Neuronal stem cell (in vitro differentiated cells): ENCODE data around the gene ACKR3.

Experiments used
- DNase-seq: peaks from one replicate; pipeline ENCODE4 v3.0.0-alpha.2; 2013; ENCODE audit warnings: low spot score
- H2AFZ ChIP-seq: one replicate; pipeline ENCODE4 v1.6.1; 2013; ENCODE audit warnings: mild to moderate bottlenecking, low read length, inconsistent platforms
- H2AK5ac ChIP-seq: 2 replicates; pipeline ENCODE4 v1.6.1; 2013; ENCODE audit warnings: low read depth, mild to moderate bottlenecking, inconsistent platforms, low read length, moderate library complexity, mixed read lengths
- H2BK120ac ChIP-seq: 2 replicates; pipeline ENCODE4 v1.6.1; 2013; ENCODE audit warnings: low read depth, mild to moderate bottlenecking, inconsistent platforms, low read length, moderate library complexity, mixed read lengths
- H2BK12ac ChIP-seq: one replicate; pipeline ENCODE4 v1.6.1; 2013; ENCODE audit warnings: low read length, inconsistent platforms
- H2BK15ac ChIP-seq: 2 replicates; pipeline ENCODE4 v1.6.1; 2013; ENCODE audit warnings: mild to moderate bottlenecking, low read length, inconsistent platforms, mixed read lengths
- H2BK5ac ChIP-seq: one replicate; pipeline ENCODE4 v1.6.1; 2013; ENCODE audit warnings: inconsistent platforms, mild to moderate bottlenecking, low read length, moderate library complexity
- H3K14ac ChIP-seq: one replicate; pipeline ENCODE4 v1.6.1; 2013; ENCODE audit warnings: low read length, inconsistent platforms
- H3K18ac ChIP-seq: 2 replicates; pipeline ENCODE4 v1.6.1; 2013; ENCODE audit warnings: low read length, inconsistent platforms
- H3K23ac ChIP-seq: 2 replicates; pipeline ENCODE4 v1.6.1; 2013; ENCODE audit warnings: low read depth, mild to moderate bottlenecking, mixed read lengths, low read length, inconsistent platforms; ENCODE audit not compliant: poor library complexity
- H3K27ac ChIP-seq: replicated peaks from 3 replicates; pipeline ENCODE4 v1.5.1; 2013; ENCODE audit warnings: low read length, inconsistent platforms
- H3K27me3 ChIP-seq, 3 experiments: 2 replicates each; pipeline ENCODE4 v1.6.1; 2013; ENCODE audit warnings: low read length in 3 of 3, mild to moderate bottlenecking in 2 of 3, inconsistent platforms in 1 of 3, low read depth in 1 of 3, mixed read lengths in 1 of 3, moderate library complexity in 1 of 3; ENCODE audit not compliant: control insufficient read depth in 3 of 3, insufficient read depth in 3 of 3
- H3K36me3 ChIP-seq, 2 donors: replicated peaks in 1 of 2; 2 replicates each; pipeline ENCODE4 v1.6.1; 2013; ENCODE audit warnings: low read length in 2 of 2; ENCODE audit not compliant: control insufficient read depth in 2 of 2, insufficient read depth in 2 of 2
- H3K4ac ChIP-seq: 2 replicates; pipeline ENCODE4 v1.6.1; 2013; ENCODE audit warnings: inconsistent platforms, mild to moderate bottlenecking, low read length, moderate library complexity
- H3K4me1 ChIP-seq, 2 donors: 1 replicate in 1 of 2; 2 replicates in 1 of 2; pipeline ENCODE4 v1.6.1; 2013; ENCODE audit warnings: low read length in 2 of 2, low read depth in 1 of 2; ENCODE audit not compliant: control insufficient read depth in 2 of 2, insufficient read depth in 1 of 2
- H3K4me2 ChIP-seq: one replicate; pipeline ENCODE4 v1.6.1; 2013; ENCODE audit warnings: mild to moderate bottlenecking, low read length, inconsistent platforms; ENCODE audit not compliant: insufficient read depth, poor library complexity, severe bottlenecking
- H3K4me3 ChIP-seq, 2 donors: 2 replicates each; pipeline ENCODE4 v1.5.1; 2013; ENCODE audit warnings: low read length in 2 of 2, mild to moderate bottlenecking in 2 of 2, inconsistent platforms in 1 of 2, moderate library complexity in 1 of 2
- H3K79me1 ChIP-seq: one replicate; pipeline ENCODE4 v1.6.1; 2013; ENCODE audit warnings: low read depth, mild to moderate bottlenecking, inconsistent platforms, low read length, moderate library complexity
- H3K9ac ChIP-seq: one replicate; pipeline ENCODE4 v1.6.1; 2013; ENCODE audit warnings: mild to moderate bottlenecking, low read depth, low read length, inconsistent platforms; ENCODE audit not compliant: poor library complexity
- H3K9me3 ChIP-seq, 2 donors: replicated peaks in 1 of 2; 2 replicates each; pipeline versions ENCODE3 to v1.6.1; 2013; ENCODE audit warnings: low read length in 2 of 2, mild to moderate bottlenecking in 2 of 2, inconsistent platforms in 1 of 2, low read depth in 1 of 2, mixed read lengths in 1 of 2, moderate library complexity in 1 of 2; ENCODE audit not compliant: control insufficient read depth in 2 of 2, insufficient read depth in 1 of 2
- H4K8ac ChIP-seq: one replicate; pipeline ENCODE4 v1.6.1; 2013; ENCODE audit warnings: low read depth, mild to moderate bottlenecking, inconsistent platforms, low read length, moderate library complexity
- H4K91ac ChIP-seq: one replicate; pipeline ENCODE4 v1.6.1; 2013; ENCODE audit warnings: low read length, low read depth, mild to moderate bottlenecking, inconsistent platforms; ENCODE audit not compliant: poor library complexity
- WGBS, 2 donors: extraction: QIAGEN DNeasy Blood & Tissue Kit; methylation state at CpG; one replicate each; pipeline ENCODE4 v1.1.7; 2013; ENCODE audit warnings: missing lambda C conversion rate in 2 of 2, mixed read lengths in 1 of 2; ENCODE audit not compliant: insufficient read length in 2 of 2, insufficient replicate concordance in 1 of 2; ENCODE audit errors: extremely low coverage in 2 of 2; 5-methylcytosine and 5-hydroxymethylcytosine counted together

ACKR3 gene

DNA sequence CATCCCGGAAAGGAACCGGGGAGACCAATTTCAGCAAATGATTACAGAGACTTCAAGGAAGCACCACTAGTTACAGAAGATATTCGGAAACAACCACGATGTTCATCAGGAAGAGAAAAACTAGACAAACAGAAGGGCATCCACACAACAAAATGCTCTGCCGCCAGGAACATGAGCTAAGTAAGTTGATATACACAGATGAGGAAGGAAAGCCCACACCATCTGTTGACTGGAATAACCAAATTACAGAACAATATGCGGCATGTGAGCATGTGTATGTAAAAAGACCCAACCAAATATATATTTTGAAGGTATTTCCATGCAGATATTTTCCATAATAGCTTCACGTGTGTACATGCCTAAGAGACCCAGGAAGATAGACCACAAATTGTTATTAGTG is 47.0 kb downstream of the ACKR3 start:
- Histone ChIP-seq H3K23ac (no peak overlapping the region), H4K91ac (no peak overlapping the region), H2AFZ (no peak overlapping the region), H3K9ac (no peak overlapping the region), H2AK5ac (no peak overlapping the region), H4K8ac (no peak overlapping the region), H2BK5ac (no peak overlapping the region), H3K27me3 (no peaks in the 10 kb centered on the region), H2BK15ac (no peak overlapping the region), H3K79me1 (no peaks in the 10 kb centered on the region), H3K9me3 (no peaks in the 10 kb centered on the region), H3K36me3 (no peaks in the 10 kb centered on the region), H3K4me1 (peaks cover 2 to 4% of the 10 kb centered on the region in 2 donors), H3K4me2 (no peak overlapping the region), H3K4me3 (no peak overlapping the region), H3K4ac (no peak overlapping the region), H3K14ac (no peak overlapping the region), H2BK12ac (no peak overlapping the region), H3K18ac (no peak overlapping the region), H2BK120ac (no peak overlapping the region), H3K27ac (no peak overlapping the region)
- WGBS, 2 donors, result no CpG with 5 or more reads among the region's 7 CpGs
- no peak for DNase-seq

DNA sequence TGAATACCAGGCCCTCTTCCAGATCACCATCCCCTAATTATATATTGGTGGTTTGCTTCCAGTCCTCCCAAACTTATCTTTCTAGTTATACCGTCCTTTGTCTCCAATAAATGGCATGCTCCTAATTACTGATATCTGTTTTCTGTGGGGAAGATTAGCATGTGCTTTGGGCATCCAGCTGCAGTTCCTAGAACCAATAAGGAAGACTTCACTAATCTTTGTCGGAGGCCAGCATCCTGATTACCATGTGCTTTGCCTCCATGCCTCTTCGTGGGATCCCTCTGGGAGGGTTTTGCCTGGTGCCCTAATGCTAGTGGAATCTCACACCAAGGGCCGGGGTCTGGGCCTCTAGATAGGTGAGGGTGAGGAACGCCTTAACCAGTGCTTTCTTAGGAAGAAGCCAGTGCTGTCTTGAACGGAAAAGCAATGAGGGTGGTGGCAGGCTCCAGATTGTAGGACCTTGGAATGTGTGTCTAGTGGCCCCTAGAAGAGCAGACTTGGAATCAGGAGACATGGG is 47.7 kb downstream of the ACKR3 start:
- no peak for DNase-seq
- H3K27me3 ChIP-seq, result no peaks in the 10 kb centered on the region
- peaks cover 2 to 7% of the 10 kb centered on the region in 2 donors for H3K4me1 ChIP-seq
- H3K14ac ChIP-seq, result no peak overlapping the region
- H2BK120ac ChIP-seq, result no peak overlapping the region
- H4K91ac ChIP-seq, result no peak overlapping the region
- no peak overlapping the region for H3K4me3 ChIP-seq
- no peaks in the 10 kb centered on the region for H3K79me1 ChIP-seq
- H4K8ac ChIP-seq, result no peak overlapping the region
- no CpG with 5 or more reads among the region's 6 CpGs for WGBS, 2 donors
- no peak overlapping the region for H3K23ac ChIP-seq
- no peak overlapping the region for H3K9ac ChIP-seq
- no peak overlapping the region for H3K27ac ChIP-seq
- H3K4ac ChIP-seq, result no peak overlapping the region
- no peak overlapping the region for H2BK15ac ChIP-seq
- no peak overlapping the region for H2BK12ac ChIP-seq
- no peaks in the 10 kb centered on the region for H3K9me3 ChIP-seq
- no peak overlapping the region for H2BK5ac ChIP-seq
- H3K18ac ChIP-seq, result no peak overlapping the region
- no peaks in the 10 kb centered on the region for H3K36me3 ChIP-seq
- no peak overlapping the region for H3K4me2 ChIP-seq
- H2AK5ac ChIP-seq, result no peak overlapping the region
- no peak overlapping the region for H2AFZ ChIP-seq

DNA sequence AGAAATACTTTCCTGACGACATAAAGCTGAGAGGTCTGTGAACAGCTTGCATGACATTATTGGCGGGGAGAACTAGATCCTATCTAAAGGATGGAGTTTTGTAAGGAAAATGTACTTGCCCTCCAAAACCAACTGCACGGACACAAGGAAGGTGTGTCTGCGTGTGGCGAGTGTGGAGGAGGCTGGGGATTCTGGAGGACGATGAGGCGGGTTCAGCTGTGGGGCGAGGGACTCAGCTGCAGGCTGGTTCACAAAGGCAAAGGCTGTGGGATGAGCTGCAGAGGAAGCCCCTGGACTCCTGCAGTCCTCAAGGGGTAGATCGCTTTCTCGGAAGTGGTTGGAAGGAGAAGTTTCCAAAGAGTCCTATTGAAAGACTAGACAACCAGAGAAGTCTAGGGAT is 48.2 kb downstream of the ACKR3 start:
- H3K18ac ChIP-seq, result no peak overlapping the region
- WGBS, 2 donors, result no CpG with 5 or more reads among the region's 10 CpGs
- no peaks in the 10 kb centered on the region for H3K9me3 ChIP-seq
- H2BK12ac ChIP-seq, result no peak overlapping the region
- H3K4me3 ChIP-seq, result no peak overlapping the region
- no peak overlapping the region for H3K23ac ChIP-seq
- H3K4ac ChIP-seq, result no peak overlapping the region
- H3K14ac ChIP-seq, result no peak overlapping the region
- peaks cover 2 to 7% of the 10 kb centered on the region in 2 donors for H3K4me1 ChIP-seq
- H2AK5ac ChIP-seq, result no peak overlapping the region
- no peak overlapping the region for H3K4me2 ChIP-seq
- DNase-seq, result no peak
- H2AFZ ChIP-seq, result no peak overlapping the region
- no peaks in the 10 kb centered on the region for H3K36me3 ChIP-seq
- H3K27ac ChIP-seq, result no peak overlapping the region
- H3K79me1 ChIP-seq, result no peaks in the 10 kb centered on the region
- H2BK15ac ChIP-seq, result no peak overlapping the region
- H2BK5ac ChIP-seq, result no peak overlapping the region
- H4K91ac ChIP-seq, result no peak overlapping the region
- no peaks in the 10 kb centered on the region for H3K27me3 ChIP-seq
- H2BK120ac ChIP-seq, result no peak overlapping the region
- no peak overlapping the region for H4K8ac ChIP-seq
- H3K9ac ChIP-seq, result no peak overlapping the region

DNA sequence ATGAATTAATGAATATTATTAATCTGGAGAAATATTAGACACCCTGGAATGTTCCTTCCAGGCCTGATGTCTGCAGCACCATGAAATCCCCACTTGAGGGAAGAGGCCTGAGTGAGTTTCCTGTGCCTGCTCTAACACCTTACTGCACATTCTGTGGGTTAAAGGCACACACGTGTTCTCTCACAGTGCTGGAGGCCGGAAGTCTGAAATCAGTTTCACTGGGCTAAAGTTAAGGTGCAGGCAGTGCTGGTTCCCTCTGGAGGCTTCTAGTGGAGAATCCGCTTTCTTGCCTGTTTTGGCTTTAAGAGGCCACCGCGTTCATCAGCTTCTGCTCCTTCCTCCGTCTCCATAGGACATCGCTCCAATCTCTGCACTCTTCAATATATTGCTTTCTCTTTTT is 48.7 kb downstream of the ACKR3 start:
- H3K4me3 ChIP-seq, result no peak overlapping the region
- no peaks in the 10 kb centered on the region for H3K9me3 ChIP-seq
- H2BK12ac ChIP-seq, result no peak overlapping the region
- no peak overlapping the region for H4K91ac ChIP-seq
- H2AK5ac ChIP-seq, result no peak overlapping the region
- no peaks in the 10 kb centered on the region for H3K27me3 ChIP-seq
- no peaks in the 10 kb centered on the region for H3K79me1 ChIP-seq
- no peak for DNase-seq
- H2BK120ac ChIP-seq, result no peak overlapping the region
- H3K4me1 ChIP-seq, result peaks cover 2 to 5% of the 10 kb centered on the region in 2 donors
- no peak overlapping the region for H3K4ac ChIP-seq
- no peak overlapping the region for H3K9ac ChIP-seq
- no peak overlapping the region for H2BK5ac ChIP-seq
- no peak overlapping the region for H3K27ac ChIP-seq
- no peak overlapping the region for H3K23ac ChIP-seq
- no peak overlapping the region for H3K4me2 ChIP-seq
- no peak overlapping the region for H3K18ac ChIP-seq
- no CpG with 5 or more reads among the region's 7 CpGs for WGBS, 2 donors
- no peak overlapping the region for H3K14ac ChIP-seq
- no peak overlapping the region for H4K8ac ChIP-seq
- H2AFZ ChIP-seq, result no peak overlapping the region
- no peak overlapping the region for H2BK15ac ChIP-seq
- no peaks in the 10 kb centered on the region for H3K36me3 ChIP-seq
